HUES6 (cell line): Measurements from ENCODE around the gene PER2.
"Not testable (repeated sequence)": the region's sequence is repeated elsewhere in the genome, so short reads cannot be mapped to it uniquely, and the experiment has no call there.

ENCODE experiments used
- H3K27ac ChIP-seq: 2 replicates; pipeline ENCODE4 v1.7.0; 2013; ENCODE audit warnings: low read depth, mild to moderate bottlenecking, low read length, inconsistent platforms
- H3K27me3 ChIP-seq: 2 replicates; pipeline ENCODE4 v1.6.1; 2013; ENCODE audit warnings: low read length; ENCODE audit not compliant: control insufficient read depth, insufficient read depth
- H3K36me3 ChIP-seq: 2 replicates; pipeline ENCODE4 v1.6.1; 2013; ENCODE audit warnings: low read length; ENCODE audit not compliant: control insufficient read depth, insufficient read depth
- H3K4me1 ChIP-seq: 2 replicates; pipeline ENCODE4 v1.6.1; 2013; ENCODE audit warnings: low read length; ENCODE audit not compliant: control insufficient read depth, insufficient read depth
- H3K4me3 ChIP-seq: 2 replicates; pipeline ENCODE4 v1.5.1; 2013; ENCODE audit warnings: low read depth, low read length
- H3K9ac ChIP-seq: one replicate; pipeline ENCODE4 v1.6.1; 2013; ENCODE audit warnings: mild to moderate bottlenecking, low read length
- H3K9me3 ChIP-seq: 2 replicates; pipeline ENCODE4 v1.6.1; 2013; ENCODE audit warnings: low read depth, low read length; ENCODE audit not compliant: control insufficient read depth, insufficient read depth

The PER2 gene

GRCh38 chr2:238287737-238288649 is at the start of gene PER2:
TSS of gene PER2 (minus strand) at chr2:238288610. CDS start at chr2:238277936, 10,674 bp downstream.
- H3K36me3 ChIP-seq = no peaks in the 10 kb centered on the region
- peaks cover 39% of the 10 kb centered on the region for H3K4me1 ChIP-seq
- H3K9me3 ChIP-seq = no peaks in the 10 kb centered on the region
- peaks cover 6% of the 10 kb centered on the region; the same call in 1 of the 2 replicates for H3K27me3 ChIP-seq
- peak within 1 kb of the TSS; percentile 83 for H3K4me3 ChIP-seq
- H3K27ac ChIP-seq = no peak within 1 kb of the TSS
- H3K9ac ChIP-seq = peak within 1 kb of the TSS; percentile 67

- no peak overlapping the region for H3K9ac ChIP-seq
- H3K9me3 ChIP-seq = no peaks in the 10 kb centered on the region
- no peak overlapping the region for H3K27ac ChIP-seq
- no peak overlapping the region for H3K4me3 ChIP-seq
- H3K4me1 ChIP-seq = no peaks in the 10 kb centered on the region
- peaks cover 10% of the 10 kb centered on the region for H3K36me3 ChIP-seq
- H3K27me3 ChIP-seq = no peaks in the 10 kb centered on the region
Observed at GRCh38 chr2:238337846-238338245, 49.4 kb upstream of the PER2 start.

- Histone ChIP-seq H3K27me3 (no peaks in the 10 kb centered on the region), H3K4me3 (no peak overlapping the region), H3K36me3 (peaks cover 10% of the 10 kb centered on the region), H3K9ac (no peak overlapping the region), H3K9me3 (no peaks in the 10 kb centered on the region), H3K27ac (no peak overlapping the region), H3K4me1 (no peaks in the 10 kb centered on the region)
Observed at GRCh38 chr2:238336793-238337444, 48.5 kb upstream of the PER2 start.

- Histone ChIP-seq H3K4me1 (no peaks in the 10 kb centered on the region), H3K36me3 (peaks cover 10% of the 10 kb centered on the region), H3K9me3 (no peaks in the 10 kb centered on the region), H3K9ac (no peak overlapping the region), H3K27ac (no peak overlapping the region), H3K4me3 (no peak overlapping the region), H3K27me3 (no peaks in the 10 kb centered on the region)
Observed at GRCh38 chr2:238336151-238336550, 47.7 kb upstream of the PER2 start.

GRCh38 chr2:238335591-238335990 is 47.2 kb upstream of the PER2 start:
- not testable (repeated sequence) for H3K27me3 ChIP-seq, H3K9me3 ChIP-seq, H3K4me3 ChIP-seq, H3K9ac ChIP-seq, H3K27ac ChIP-seq, H3K4me1 ChIP-seq
- peaks cover 10% of the 10 kb centered on the region for H3K36me3 ChIP-seq

- no peaks in the 10 kb centered on the region for H3K27me3 ChIP-seq
- peaks cover 16% of the 10 kb centered on the region for H3K36me3 ChIP-seq
Observed at GRCh38 chr2:238334885-238335284, 46.5 kb upstream of the PER2 start.

GRCh38 chr2:238331916-238332315 is 43.5 kb upstream of the PER2 start:
- H3K4me3 ChIP-seq = no peak overlapping the region
- no peaks in the 10 kb centered on the region for H3K4me1 ChIP-seq
- no peak overlapping the region for H3K9ac ChIP-seq
- H3K9me3 ChIP-seq = no peaks in the 10 kb centered on the region
- no peak overlapping the region for H3K27ac ChIP-seq
- no peaks in the 10 kb centered on the region for H3K27me3 ChIP-seq
- H3K36me3 ChIP-seq = peaks cover 35% of the 10 kb centered on the region

More at GRCh38 chr2:238334885-238335284, 46.5 kb upstream of the PER2 start:
- Histone ChIP-seq H3K4me3 (no peak overlapping the region), H3K27ac (no peak overlapping the region), H3K4me1 (no peaks in the 10 kb centered on the region), H3K9ac (no peak overlapping the region), H3K9me3 (no peaks in the 10 kb centered on the region)

- Histone ChIP-seq H3K27ac (no peak overlapping the region), H3K4me3 (no peak overlapping the region), H3K9me3 (no peaks in the 10 kb centered on the region), H3K9ac (no peak overlapping the region), H3K36me3 (peaks cover 42% of the 10 kb centered on the region), H3K4me1 (no peaks in the 10 kb centered on the region), H3K27me3 (no peaks in the 10 kb centered on the region)
Observed at GRCh38 chr2:238330391-238330790, 42.0 kb upstream of the PER2 start.

- Histone ChIP-seq H3K4me3 (no peak overlapping the region), H3K27ac (no peak overlapping the region), H3K27me3 (no peaks in the 10 kb centered on the region), H3K36me3 (peaks cover 32% of the 10 kb centered on the region), H3K4me1 (no peaks in the 10 kb centered on the region), H3K9ac (no peak overlapping the region), H3K9me3 (no peaks in the 10 kb centered on the region)
Observed at GRCh38 chr2:238327751-238328150, 39.3 kb upstream of the PER2 start.

GRCh38 chr2:238326801-238327365 is 38.5 kb upstream of the PER2 start:
- Histone ChIP-seq H3K9me3 (no peaks in the 10 kb centered on the region), H3K9ac (no peak overlapping the region), H3K4me3 (no peak overlapping the region), H3K27ac (no peak overlapping the region), H3K36me3 (peaks cover 32% of the 10 kb centered on the region), H3K27me3 (no peaks in the 10 kb centered on the region), H3K4me1 (peaks cover 3% of the 10 kb centered on the region; the same call in 1 of the 2 replicates)

GRCh38 chr2:238325694-238326093 is 37.3 kb upstream of the PER2 start:
- Histone ChIP-seq H3K27me3 (no peaks in the 10 kb centered on the region), H3K4me1 (peaks cover 12% of the 10 kb centered on the region; the same call in 1 of the 2 replicates), H3K4me3 (no peak overlapping the region), H3K27ac (no peak overlapping the region), H3K9ac (no peak overlapping the region), H3K9me3 (no peaks in the 10 kb centered on the region), H3K36me3 (peaks cover 32% of the 10 kb centered on the region)
